ENCODE results near the gene PNPLA8.

- TF ChIP-seq CTCF (IDR thresholded peaks at IDR 0.05): no peak
- TF ChIP-seq EZH2 (IDR thresholded peaks at IDR 0.05; ENCODE audit: borderline replicate concordance, insufficient read depth, low read depth, low read length, poor library complexity, severe bottlenecking): no peak
Observed at GRCh38 chr7:108561047-108561619, 35.2 kb upstream of the PNPLA8 start.

Data from B cell (primary cell).